HG03097 (cell line): ENCODE measurements around the gene UGCG.
"Not testable (repeated sequence)": the region's sequence is repeated elsewhere in the genome, so short reads cannot be mapped to it uniquely, and the experiment has no call there.

Source experiments
- ATAC-seq: cut with Tn5 transposase; IDR thresholded peaks from one replicate; pipeline ENCODE4 v1.9.1; 2021; ENCODE audit not compliant: unreplicated experiment, low FRiP score

The UGCG gene

GRCh38 chr9:111890334-111890733 lies 6.3 kb upstream of the UGCG start:
- ATAC-seq, result no peak

- not testable (repeated sequence) for ATAC-seq
Observed at GRCh38 chr9:111890867-111891266, 5.7 kb upstream of the UGCG start.

GRCh38 chr9:111891910-111892499 lies 4.6 kb upstream of the UGCG start:
- ATAC-seq, result no peak

- ATAC-seq, result peak; percentile 33
Observed at GRCh38 chr9:111896942-111897600, 457 bp downstream of the UGCG start.

- ATAC-seq, result peak; percentile 23
Observed at GRCh38 chr9:111897601-111898137, 1.1 kb downstream of the UGCG start.

GRCh38 chr9:111898331-111899096 lies 1.9 kb downstream of the UGCG start:
- no peak for ATAC-seq

- no peak for ATAC-seq
Observed at GRCh38 chr9:111900151-111900857, 3.7 kb downstream of the UGCG start.

GRCh38 chr9:111900858-111901612 lies 4.4 kb downstream of the UGCG start:
- ATAC-seq, result no peak

GRCh38 chr9:111902391-111903139 lies 6.0 kb downstream of the UGCG start:
- no peak for ATAC-seq

- ATAC-seq, result not testable (repeated sequence)
Observed at GRCh38 chr9:111903535-111903934, 6.9 kb downstream of the UGCG start.

GRCh38 chr9:111904026-111904425 lies 7.4 kb downstream of the UGCG start:
- no peak for ATAC-seq

GRCh38 chr9:111904891-111905291 lies 8.3 kb downstream of the UGCG start:
- ATAC-seq, result no peak

- no peak for ATAC-seq
Observed at GRCh38 chr9:111907147-111907546, 10.5 kb downstream of the UGCG start.

- no peak for ATAC-seq
Observed at GRCh38 chr9:111909444-111909843, 12.8 kb downstream of the UGCG start.

- no peak for ATAC-seq
Observed at GRCh38 chr9:111910428-111910827, 13.8 kb downstream of the UGCG start.

- no peak for ATAC-seq
Observed at GRCh38 chr9:111913159-111913558, 16.5 kb downstream of the UGCG start.

- no peak for ATAC-seq
Observed at GRCh38 chr9:111914749-111915424, 18.3 kb downstream of the UGCG start.

- ATAC-seq, result no peak
Observed at GRCh38 chr9:111915425-111915758, 18.8 kb downstream of the UGCG start.

GRCh38 chr9:111916234-111916645 lies 19.6 kb downstream of the UGCG start:
- peak; percentile 69 for ATAC-seq
